ENCODE results near the gene GDF7.

DNA sequence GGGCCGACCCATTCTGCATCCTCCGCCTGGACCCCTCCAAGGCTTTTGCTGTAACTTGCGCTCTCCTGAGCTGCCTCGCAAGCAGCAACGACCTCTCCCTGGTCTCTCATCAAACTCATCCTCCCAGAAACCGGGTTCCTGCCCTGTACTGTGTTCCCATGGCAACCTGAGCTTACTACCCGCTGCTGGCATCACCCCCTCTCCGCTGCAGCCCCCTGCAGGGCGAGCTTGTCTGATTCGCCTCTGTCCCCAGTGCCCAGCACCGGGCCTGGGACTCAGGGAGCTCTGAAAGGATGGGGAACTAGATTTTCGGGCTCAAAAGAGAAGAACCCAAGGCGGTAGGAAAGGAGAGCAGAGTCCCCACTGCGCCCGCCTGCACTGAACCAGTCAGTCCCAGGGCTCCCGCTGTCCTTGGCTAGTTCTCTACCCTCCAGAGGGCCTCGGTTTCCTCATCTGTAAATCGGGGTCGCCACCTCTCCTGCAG, 16.5 kb upstream of the GDF7 start:
- TF ChIP-seq POLR2A (IDR thresholded peaks at IDR 0.05) (no peak), POLR2AphosphoS5 (IDR thresholded peaks at IDR 0.05) (no peak), EP300 (IDR thresholded peaks at IDR 0.05) (no peak)
- TF ChIP-seq, protein P1, sequence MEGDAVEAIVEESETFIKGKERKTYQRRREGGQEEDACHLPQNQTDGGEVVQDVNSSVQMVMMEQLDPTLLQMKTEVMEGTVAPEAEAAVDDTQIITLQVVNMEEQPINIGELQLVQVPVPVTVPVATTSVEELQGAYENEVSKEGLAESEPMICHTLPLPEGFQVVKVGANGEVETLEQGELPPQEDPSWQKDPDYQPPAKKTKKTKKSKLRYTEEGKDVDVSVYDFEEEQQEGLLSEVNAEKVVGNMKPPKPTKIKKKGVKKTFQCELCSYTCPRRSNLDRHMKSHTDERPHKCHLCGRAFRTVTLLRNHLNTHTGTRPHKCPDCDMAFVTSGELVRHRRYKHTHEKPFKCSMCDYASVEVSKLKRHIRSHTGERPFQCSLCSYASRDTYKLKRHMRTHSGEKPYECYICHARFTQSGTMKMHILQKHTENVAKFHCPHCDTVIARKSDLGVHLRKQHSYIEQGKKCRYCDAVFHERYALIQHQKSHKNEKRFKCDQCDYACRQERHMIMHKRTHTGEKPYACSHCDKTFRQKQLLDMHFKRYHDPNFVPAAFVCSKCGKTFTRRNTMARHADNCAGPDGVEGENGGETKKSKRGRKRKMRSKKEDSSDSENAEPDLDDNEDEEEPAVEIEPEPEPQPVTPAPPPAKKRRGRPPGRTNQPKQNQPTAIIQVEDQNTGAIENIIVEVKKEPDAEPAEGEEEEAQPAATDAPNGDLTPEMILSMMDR (IDR thresholded peaks at IDR 0.05): no peak
